Fibroblast of skin of left biceps (primary cell): Measurements from ENCODE around the gene UNK.

Source experiments
- DNase-seq, 2 experiments: peaks; one replicate each; pipeline ENCODE4 v3.0.0-alpha.2; 2013; ENCODE audit warnings: low read depth in 2 of 2

Gene UNK

DNA sequence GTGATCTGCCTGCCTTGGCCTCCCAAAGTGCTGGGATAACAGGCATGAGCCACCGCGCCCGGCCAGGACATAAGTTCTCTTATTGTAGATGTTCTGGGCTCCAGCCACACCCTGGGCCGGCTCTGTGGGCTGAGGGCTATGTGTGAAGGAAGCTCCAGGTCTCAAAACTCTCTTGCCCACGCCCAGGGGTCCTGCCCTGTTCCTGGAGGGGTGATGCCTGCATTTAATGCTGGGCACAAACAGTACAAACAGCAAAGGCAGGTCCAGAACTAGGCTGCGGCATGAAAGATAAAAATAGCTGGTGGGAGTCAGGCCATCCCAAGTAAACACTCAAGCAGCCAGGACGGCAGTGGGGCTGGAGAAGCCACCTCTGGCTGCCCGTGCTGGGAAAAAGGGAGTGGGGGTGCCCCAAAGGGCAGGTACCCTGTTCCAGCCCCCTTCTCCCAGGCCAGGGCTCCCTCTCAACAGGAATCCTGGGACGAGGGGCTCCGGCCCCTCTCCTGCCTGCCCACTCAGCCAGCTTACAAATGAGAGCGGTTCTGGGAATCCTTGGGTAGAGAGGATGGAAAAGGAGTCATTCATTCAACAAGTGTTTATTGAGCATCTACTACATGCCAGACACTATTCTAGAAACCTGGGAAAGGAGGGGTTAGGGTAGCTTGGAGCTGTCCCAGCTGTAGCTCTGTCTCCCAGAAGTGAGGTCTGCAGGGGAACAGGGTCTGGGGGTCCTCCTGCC is 89.1 kb downstream of the UNK start:
- DNase-seq: no peak

DNA sequence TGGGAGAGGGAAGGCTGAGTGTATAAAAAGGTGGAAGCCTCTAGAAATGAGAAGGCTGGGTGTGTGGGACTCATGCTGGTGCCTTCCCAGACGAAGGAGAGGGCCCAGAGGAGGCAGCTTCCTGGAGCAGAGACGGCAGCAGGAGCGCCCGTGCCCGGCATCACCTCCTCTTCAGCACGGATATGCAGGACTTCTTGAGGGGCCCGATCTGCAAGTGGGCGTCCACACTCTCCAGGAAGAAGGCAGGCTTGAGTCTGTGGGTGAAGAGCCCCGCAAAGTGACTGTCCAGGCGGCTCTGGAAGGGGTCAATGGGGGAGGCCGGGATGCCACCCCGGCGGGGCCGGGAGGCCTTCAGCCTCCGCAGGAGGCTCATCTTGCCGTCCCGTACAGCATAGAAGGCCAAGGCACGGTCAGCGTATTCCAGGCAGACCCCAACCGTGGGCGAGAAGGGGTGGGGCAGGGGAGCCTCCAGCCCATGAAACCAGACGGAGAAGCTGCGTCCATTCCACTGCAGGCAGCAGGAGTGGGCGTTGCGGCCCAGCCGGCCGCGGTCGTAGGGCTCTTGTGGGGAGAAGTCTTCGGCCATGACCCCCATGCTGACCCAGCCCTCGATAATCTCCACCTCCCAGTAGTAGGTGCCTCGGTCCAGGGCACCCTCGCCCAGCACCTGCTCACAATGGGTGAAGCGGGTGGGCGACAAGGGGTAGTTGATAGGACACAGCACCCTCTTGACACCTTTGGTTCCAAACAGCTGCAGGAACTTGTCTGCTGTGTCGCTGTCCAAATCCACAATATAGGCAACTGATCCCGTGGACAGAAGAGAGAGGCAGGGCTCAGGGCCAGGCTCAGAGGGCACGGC is 89.9 kb downstream of the UNK start:
- DNase-seq: no peak
